ENCODE data around the gene LOXL4. TPM values are rescaled to one million over a fixed set of nuclear protein-coding genes. Genes with fewer than 3 reads are reported as not detected.
A peak's percentile ranks its signal among the peaks of the same experiment; 100 is the strongest.

The LOXL4 gene
- total RNA-seq, 2 experiments from 2014 or later, result not detected

- no peak overlapping the region for H3K27ac Mint-ChIP-seq
- ATAC-seq (no peak), DNase-seq (no peak)
- H3K4me3 Mint-ChIP-seq, result no peak overlapping the region
- intact Hi-C loops (cut with DNase I, micrococcal nuclease), result no loop called here
- H3K4me1 Mint-ChIP-seq, result peaks cover 2% of the 10 kb centered on the region
- ChIA-PET POLR2A (no interaction called here), CTCF (interaction anchor here (0.6 kb wide), 1 partner anchor 98 kb away, joined by 3 read pairs; no protein-coding TSS in a partner anchor)
- H3K9me3 Mint-ChIP-seq (ENCODE audit: low read depth), result no peaks in the 10 kb centered on the region
- H3K36me3 Mint-ChIP-seq (ENCODE audit: low read depth), result no peaks in the 10 kb centered on the region
- H3K27me3 Mint-ChIP-seq, result peaks cover 51% of the 10 kb centered on the region
Measured at GRCh38 chr10:98270073-98270740, 2.2 kb upstream of the LOXL4 start.

GRCh38 chr10:98269435-98269912 is 1.5 kb upstream of the LOXL4 start:
- Mint-ChIP-seq H3K4me3 (no peak overlapping the region), H3K36me3 (ENCODE audit: low read depth) (no peaks in the 10 kb centered on the region), H3K9me3 (ENCODE audit: low read depth) (no peaks in the 10 kb centered on the region), H3K27ac (no peak overlapping the region), H3K27me3 (peaks cover 51% of the 10 kb centered on the region), H3K4me1 (peaks cover 2% of the 10 kb centered on the region)
- DNase-seq (no peak), ATAC-seq (no peak)
- intact Hi-C loops (cut with DNase I, micrococcal nuclease), result loop anchor here in 1 of 2 experiments (10.0 kb wide), 1 partner anchor 395 kb away; no protein-coding TSS in a partner anchor
- ChIA-PET POLR2A (no interaction called here), CTCF (interaction anchor here (0.6 to 0.8 kb wide), 2 partner anchors 98 to 219 kb away, joined by 3 read pairs; no protein-coding TSS in a partner anchor)

- peaks cover 2% of the 10 kb centered on the region for H3K4me1 Mint-ChIP-seq
- CTCF ChIA-PET, result interaction anchor here (0.8 kb wide), 1 partner anchor 218 kb away, joined by 3 read pairs; no protein-coding TSS in a partner anchor
- intact Hi-C loops (cut with DNase I, micrococcal nuclease), result loop anchor here in 1 of 2 experiments (10.0 kb wide), 1 partner anchor 396 kb away; no protein-coding TSS in a partner anchor
- peak overlapping the region; percentile 16 for H3K4me3 Mint-ChIP-seq
- POLR2A ChIA-PET, result no interaction called here
- H3K27me3 Mint-ChIP-seq, result peaks cover 51% of the 10 kb centered on the region
- no peaks in the 10 kb centered on the region for H3K9me3 Mint-ChIP-seq (ENCODE audit: low read depth)
- H3K36me3 Mint-ChIP-seq (ENCODE audit: low read depth), result no peaks in the 10 kb centered on the region
- DNase-seq (peak; percentile 15), ATAC-seq (peak; percentile 45)
- H3K27ac Mint-ChIP-seq, result no peak overlapping the region
Measured at GRCh38 chr10:98268694-98269431, 869 bp upstream of the LOXL4 start.

GRCh38 chr10:98267069-98267893 is 713 bp downstream of the LOXL4 start:
- no peak for DNase-seq
- POLR2A ChIA-PET, result no interaction called here
- Mint-ChIP-seq H3K36me3 (ENCODE audit: low read depth) (no peaks in the 10 kb centered on the region), H3K4me1 (peaks cover 2% of the 10 kb centered on the region), H3K9me3 (ENCODE audit: low read depth) (no peaks in the 10 kb centered on the region), H3K4me3 (no peak overlapping the region), H3K27me3 (peaks cover 41% of the 10 kb centered on the region), H3K27ac (no peak overlapping the region)
- intact Hi-C loops (cut with DNase I, micrococcal nuclease), result loop anchor here in 1 of 2 experiments (10.0 kb wide), 1 partner anchor 398 kb away; no protein-coding TSS in a partner anchor
- CTCF ChIA-PET, result interaction anchor here (0.6 to 0.7 kb wide), 2 partner anchors 13 to 780 kb away, joined by 3 read pairs; no protein-coding TSS in a partner anchor
- no peak for ATAC-seq

- CTCF ChIA-PET, result interaction anchor here (0.6 kb wide), 1 partner anchor 781 kb away, joined by 3 read pairs; no protein-coding TSS in a partner anchor
- H3K27me3 Mint-ChIP-seq, result peaks cover 39% of the 10 kb centered on the region
- H3K9me3 Mint-ChIP-seq (ENCODE audit: low read depth), result no peaks in the 10 kb centered on the region
- H3K4me1 Mint-ChIP-seq, result peaks cover 2% of the 10 kb centered on the region
- H3K27ac Mint-ChIP-seq, result no peak overlapping the region
- intact Hi-C loops (cut with DNase I, micrococcal nuclease), result loop anchor here in 1 of 2 experiments (10.0 kb wide), 1 partner anchor 398 kb away; no protein-coding TSS in a partner anchor
- no peak for ATAC-seq
- no peak overlapping the region for H3K4me3 Mint-ChIP-seq
- H3K36me3 Mint-ChIP-seq (ENCODE audit: low read depth), result no peaks in the 10 kb centered on the region
- POLR2A ChIA-PET, result no interaction called here
- DNase-seq, result no peak
Measured at GRCh38 chr10:98266647-98267046, 1.3 kb downstream of the LOXL4 start.

GRCh38 chr10:98265403-98266378 is 2.3 kb downstream of the LOXL4 start:
- Mint-ChIP-seq H3K4me3 (no peak overlapping the region), H3K4me1 (peaks cover 2% of the 10 kb centered on the region), H3K27ac (no peak overlapping the region), H3K9me3 (ENCODE audit: low read depth) (no peaks in the 10 kb centered on the region), H3K27me3 (peaks cover 35% of the 10 kb centered on the region), H3K36me3 (ENCODE audit: low read depth) (no peaks in the 10 kb centered on the region)
- no peak for ATAC-seq
- ChIA-PET POLR2A (no interaction called here), CTCF (no interaction called here)
- intact Hi-C loops (cut with DNase I, micrococcal nuclease), result loop anchor here in 1 of 2 experiments (10.0 kb wide), 1 partner anchor 399 kb away; no protein-coding TSS in a partner anchor
- DNase-seq, result no peak

- ChIA-PET CTCF (interaction anchor here (0.6 to 0.7 kb wide), 2 partner anchors 33 to 48 kb away, joined by 3 to 4 read pairs; no protein-coding TSS in a partner anchor), POLR2A (no interaction called here)
- H3K36me3 Mint-ChIP-seq (ENCODE audit: low read depth), result no peaks in the 10 kb centered on the region
Measured at GRCh38 chr10:98264378-98265065, 3.5 kb downstream of the LOXL4 start.

GRCh38 chr10:98263088-98263487 is 4.9 kb downstream of the LOXL4 start:
- DNase-seq (no peak), ATAC-seq (no peak)
- Mint-ChIP-seq H3K9me3 (ENCODE audit: low read depth) (no peaks in the 10 kb centered on the region), H3K27me3 (peaks cover 19% of the 10 kb centered on the region), H3K4me1 (no peaks in the 10 kb centered on the region), H3K36me3 (ENCODE audit: low read depth) (no peaks in the 10 kb centered on the region), H3K4me3 (no peak overlapping the region), H3K27ac (no peak overlapping the region)
- intact Hi-C loops (cut with DNase I, micrococcal nuclease), result loop anchor here in 1 of 2 experiments (10.0 kb wide), 1 partner anchor 402 kb away; no protein-coding TSS in a partner anchor
- CTCF ChIA-PET, result interaction anchor here (1.1 kb wide), 1 partner anchor 94 kb away, joined by 4 read pairs; no protein-coding TSS in a partner anchor
- POLR2A ChIA-PET, result no interaction called here

More at GRCh38 chr10:98264378-98265065, 3.5 kb downstream of the LOXL4 start:
- H3K27me3 Mint-ChIP-seq, result peaks cover 26% of the 10 kb centered on the region
- intact Hi-C loops (cut with DNase I, micrococcal nuclease), result loop anchor here in 1 of 2 experiments (10.0 kb wide), 1 partner anchor 400 kb away; no protein-coding TSS in a partner anchor
- H3K4me1 Mint-ChIP-seq, result peaks cover 2% of the 10 kb centered on the region
- DNase-seq (no peak), ATAC-seq (no peak)
- H3K9me3 Mint-ChIP-seq (ENCODE audit: low read depth), result no peaks in the 10 kb centered on the region
- H3K27ac Mint-ChIP-seq, result no peak overlapping the region
- no peak overlapping the region for H3K4me3 Mint-ChIP-seq

- POLR2A ChIA-PET, result no interaction called here
- peak; percentile 55 for ATAC-seq
Measured at GRCh38 chr10:98262571-98262970, 5.4 kb downstream of the LOXL4 start.

More at GRCh38 chr10:98262571-98262970, 5.4 kb downstream of the LOXL4 start:
- CTCF ChIA-PET, result interaction anchor here (0.7 to 1.1 kb wide), 2 partner anchors 93 to 557 kb away, joined by 3 to 4 read pairs; no protein-coding TSS in a partner anchor
- Mint-ChIP-seq H3K4me3 (no peak overlapping the region), H3K4me1 (no peaks in the 10 kb centered on the region), H3K9me3 (ENCODE audit: low read depth) (no peaks in the 10 kb centered on the region), H3K27me3 (peaks cover 16% of the 10 kb centered on the region), H3K36me3 (ENCODE audit: low read depth) (no peaks in the 10 kb centered on the region), H3K27ac (no peak overlapping the region)
- peak; percentile 43 for DNase-seq
- intact Hi-C loops (cut with DNase I, micrococcal nuclease), result loop anchor here in 1 of 2 experiments (1.0 to 10.0 kb wide), 2 partner anchors 47 to 402 kb away; no protein-coding TSS in a partner anchor

Measured in activated CD4-positive, alpha-beta T cell treated with anti-CD3 and anti-CD28 coated beads for 36 hours (primary cell).